A549 treated with CpdA at 1 μM for 4 hours (cell line): ENCODE data around the gene WDR46. TPM values are rescaled to one million over a fixed set of nuclear protein-coding genes. Genes with fewer than 3 reads are reported as not detected.

Experiments used
- total RNA-seq: library from RNA; stranded (reverse); fragments of 200-300 nt; extraction: Qiagen RNA extraction; gene quantifications from 5 replicates; pipeline ENCODE4 v1.2.3, GENCODE V29; 2022; ENCODE audit warnings: low read depth

The WDR46 gene
- 54.6 to 65.6 TPM (median 56.1 TPM) in 5 replicates for total RNA-seq

DNA sequence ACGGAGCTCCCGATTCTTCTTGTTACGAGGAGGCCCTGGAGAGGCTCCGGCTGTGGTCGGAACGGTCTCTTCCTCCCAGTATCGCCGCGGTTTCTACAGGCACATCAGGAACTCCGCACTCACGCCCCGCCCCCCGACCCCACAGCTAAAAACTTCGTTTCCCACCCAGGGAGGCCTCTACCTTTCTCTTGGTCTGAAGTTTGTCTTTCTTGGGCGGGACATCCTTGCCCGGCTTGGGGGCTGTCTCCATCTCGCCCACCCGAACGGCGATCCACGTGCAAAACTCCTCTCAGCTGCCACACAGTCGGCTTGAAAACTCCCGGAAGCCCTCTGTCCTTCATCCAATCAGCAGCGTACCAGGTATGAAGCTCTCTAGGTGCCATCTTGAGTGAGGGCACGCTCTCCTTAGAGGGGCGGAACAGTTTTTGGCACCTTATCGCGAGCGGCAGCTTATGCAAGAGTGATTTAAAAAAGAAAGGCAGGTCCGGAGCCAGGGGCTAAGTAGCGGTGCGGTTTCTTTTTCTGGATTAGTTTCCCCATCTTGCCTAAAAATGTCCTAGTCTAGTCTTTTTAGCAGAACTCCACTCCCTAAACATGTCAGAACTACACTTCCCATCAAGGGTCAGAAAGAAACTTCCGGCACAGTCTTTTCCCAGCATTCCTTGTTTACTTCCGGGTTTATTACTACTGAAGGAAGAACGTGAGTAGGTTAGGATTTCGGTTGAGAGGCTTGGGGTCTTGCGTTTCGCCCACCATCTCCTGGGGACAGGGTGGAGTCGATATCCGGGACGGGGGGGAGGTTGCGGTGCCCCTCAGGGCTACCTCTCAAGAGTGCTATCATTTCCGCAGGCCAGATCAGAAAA, at the start of gene WDR46, which contains the start of gene PFDN6:
WDR46 (minus strand) TSS at position 319 of the 863 bp plus-strand sequence; CDS start at position 250, 69 bp downstream.
PFDN6 (plus strand) TSS at position 681 of the 863 bp plus-strand sequence. CDS start 256 bp downstream, outside the sequence.

GRCh38 chr6:33317669-33318425, 28.8 kb upstream of the WDR46 start, which contains the start of gene ZBTB22:
Gene ZBTB22, minus strand, starts transcription at chr6:33317744. Its CDS starts 828 bp downstream, at chr6:33316916.

GRCh38 chr6:33313709-33314514, 24.9 kb upstream of the WDR46 start, which contains the start of gene TAPBP:
Gene TAPBP, minus strand, starts transcription at chr6:33314078. Its CDS starts 37 bp downstream, at chr6:33314041.

GRCh38 chr6:33298773-33299236, 9.8 kb upstream of the WDR46 start, which contains the start of gene RGL2:
Gene RGL2, minus strand, starts transcription at chr6:33298942. Its CDS starts 332 bp downstream, at chr6:33298610.

GRCh38 chr6:33276864-33277662, 12.0 kb downstream of the WDR46 start, which contains the start of gene B3GALT4:
Gene B3GALT4, plus strand, starts transcription at chr6:33277123. Its CDS starts 297 bp downstream, at chr6:33277420.

GRCh38 chr6:33271468-33272274, 17.4 kb downstream of the WDR46 start, which contains the start of the genes RPS18 and VPS52:
Gene RPS18, plus strand, starts transcription at chr6:33272075. Its CDS starts 45 bp downstream, at chr6:33272120.
Gene VPS52, minus strand, starts transcription at chr6:33271876. Its CDS starts 201 bp downstream, at chr6:33271675.

Other genes with a start within 250 kb of the WDR46 start
- not detected in 5 replicates for gene HLA-DPA1, start 215.6 kb downstream of the WDR46 start, total RNA-seq
- gene HLA-DPB1, start 213.2 kb downstream of the WDR46 start, total RNA-seq = not detected in 5 replicates
- 0.76 to 1.2 TPM (median 0.82 TPM) in 5 replicates for gene COL11A2, start 96.8 kb downstream of the WDR46 start, total RNA-seq
- 17.7 to 24.3 TPM (median 22.1 TPM) in 5 replicates for gene RXRB, start 88.6 kb downstream of the WDR46 start, total RNA-seq
- 115 to 124 TPM (median 121 TPM) in 5 replicates for gene SLC39A7, start 88.4 kb downstream of the WDR46 start, total RNA-seq
- 13.2 to 15.8 TPM (median 14.3 TPM) in 5 replicates for gene HSD17B8, start 84.6 kb downstream of the WDR46 start, total RNA-seq
- gene RING1, start 80.7 kb downstream of the WDR46 start, total RNA-seq = 18.0 to 27.4 TPM (median 24.9 TPM) in 5 replicates
- 14.6 to 18.9 TPM (median 17.0 TPM) in 5 replicates for gene VPS52, start 17.4 kb downstream of the WDR46 start, total RNA-seq
- 2,487 to 2,796 TPM (median 2,684 TPM) in 5 replicates for gene RPS18, start 17.2 kb downstream of the WDR46 start, total RNA-seq
- gene B3GALT4, start 12.1 kb downstream of the WDR46 start, total RNA-seq = 0.38 to 0.72 TPM (median 0.55 TPM) in 5 replicates
- 103 to 126 TPM (median 110 TPM) in 5 replicates for gene PFDN6, start 362 bp upstream of the WDR46 start, total RNA-seq
- gene RGL2, start 9.7 kb upstream of the WDR46 start, total RNA-seq = 12.4 to 15.7 TPM (median 13.9 TPM) in 5 replicates
- gene TAPBP, start 24.8 kb upstream of the WDR46 start, total RNA-seq = 36.9 to 47.0 TPM (median 40.6 TPM) in 5 replicates
- gene ZBTB22, start 28.5 kb upstream of the WDR46 start, total RNA-seq = 2.5 to 4.2 TPM (median 3.8 TPM) in 5 replicates
- 36.0 to 45.0 TPM (median 38.2 TPM) in 5 replicates for gene DAXX, start 33.7 kb upstream of the WDR46 start, total RNA-seq
- gene KIFC1, start 102.6 kb upstream of the WDR46 start, total RNA-seq = 40.9 to 46.6 TPM (median 43.1 TPM) in 5 replicates
- gene PHF1, start 121.8 kb upstream of the WDR46 start, total RNA-seq = 14.1 to 20.9 TPM (median 18.6 TPM) in 5 replicates
- 172 to 231 TPM (median 211 TPM) in 5 replicates for gene CUTA, start 128.9 kb upstream of the WDR46 start, total RNA-seq
- gene SYNGAP1, start 130.8 kb upstream of the WDR46 start, total RNA-seq = 3.9 to 6.9 TPM (median 4.9 TPM) in 5 replicates
- 11.6 to 12.5 TPM (median 11.7 TPM) in 5 replicates for gene ZBTB9, start 165.3 kb upstream of the WDR46 start, total RNA-seq